NK-92 treated with Interleukin-12 subunit alpha and Interleukin-12 subunit beta, amount 100 ng/mL, for 24 hours (cell line): ENCODE data around the gene ITPK1.
A peak's percentile ranks its signal among the peaks of the same experiment; 100 is the strongest.

Experiments used
- DNase-seq: peaks from one replicate; lab custom pipeline; 2025; lab: John Stamatoyannopoulos, UW

The ITPK1 gene

DNA sequence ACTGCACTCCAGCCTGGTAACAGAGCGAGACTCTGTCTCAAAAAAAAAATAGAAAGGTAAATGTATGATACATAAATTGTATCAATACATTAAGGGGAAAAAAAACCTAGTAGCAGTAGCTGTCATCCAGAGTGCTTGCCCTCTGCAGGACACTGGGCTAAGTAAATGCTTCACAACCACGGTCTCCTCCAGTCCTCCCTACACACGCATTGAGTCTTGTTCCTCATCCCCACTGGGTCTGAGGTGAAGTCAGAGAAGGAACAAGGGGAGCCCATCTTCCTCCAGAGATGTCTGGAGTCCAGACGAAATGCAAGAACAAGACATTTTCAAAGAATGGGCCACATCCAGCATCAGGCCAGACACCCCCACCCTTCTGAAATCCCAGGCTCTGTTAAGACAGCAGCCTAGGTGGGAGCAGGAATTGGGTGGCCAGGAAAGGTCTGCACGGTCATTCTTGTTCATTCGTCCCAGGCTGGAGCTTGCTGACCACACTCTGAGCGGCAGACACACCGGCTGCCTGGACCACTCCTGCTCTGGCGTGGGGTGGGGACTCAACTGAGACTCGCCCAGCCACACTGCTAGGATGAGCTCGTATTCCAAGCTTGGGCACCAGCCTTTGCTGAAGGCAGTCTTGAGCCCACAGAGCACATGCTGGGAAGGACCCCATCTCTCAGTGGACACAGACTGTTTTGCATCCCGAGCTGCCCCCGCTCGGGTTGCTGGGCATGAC is 147.3 kb downstream of the ITPK1 start:
- DNase-seq: no peak

DNA sequence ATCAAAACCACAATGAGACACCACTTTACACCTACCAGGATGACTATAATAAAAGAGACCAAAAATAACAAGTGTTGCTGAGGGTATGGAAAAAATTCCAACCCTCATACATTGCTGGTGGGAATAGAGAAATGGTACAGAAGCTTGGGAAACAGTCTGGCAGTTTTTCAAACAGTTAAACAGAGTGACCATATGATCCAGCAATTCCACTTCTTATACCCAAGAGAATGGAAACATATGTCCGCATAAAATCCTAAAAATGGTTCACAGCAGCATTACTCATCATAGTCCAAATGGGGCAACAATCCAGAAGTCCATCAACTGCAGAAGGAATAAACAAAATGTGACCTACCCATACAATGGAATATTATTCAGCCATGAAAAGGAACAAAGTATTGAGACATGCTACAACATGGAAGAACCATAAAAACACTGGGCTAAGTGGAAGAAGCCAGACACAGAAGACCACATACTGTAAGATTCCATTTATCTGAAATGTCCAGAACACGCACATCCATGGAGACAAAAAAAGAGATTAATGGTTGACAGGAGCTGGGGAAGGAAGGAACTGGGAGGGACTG is 148.3 kb downstream of the ITPK1 start:
- DNase-seq: no peak

DNA sequence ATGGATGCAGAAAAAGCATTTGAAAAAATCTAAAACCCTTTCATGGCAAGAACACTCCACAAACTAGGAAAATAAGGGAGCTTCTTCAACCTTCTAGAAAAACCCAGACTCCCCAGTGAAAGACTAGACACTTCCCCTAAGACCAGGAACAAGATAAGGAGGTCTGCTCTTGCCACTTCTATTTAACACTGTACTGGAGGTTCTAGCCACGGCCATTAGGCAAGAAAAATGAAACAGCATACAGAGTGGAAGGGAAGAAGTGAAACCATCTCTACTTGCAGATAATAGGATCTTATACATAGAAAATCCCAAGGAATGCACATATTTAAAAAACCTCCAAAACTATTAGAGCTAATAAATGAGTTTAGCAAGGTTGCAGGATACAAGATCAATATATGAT is 150.4 kb downstream of the ITPK1 start:
- DNase-seq: no peak

DNA sequence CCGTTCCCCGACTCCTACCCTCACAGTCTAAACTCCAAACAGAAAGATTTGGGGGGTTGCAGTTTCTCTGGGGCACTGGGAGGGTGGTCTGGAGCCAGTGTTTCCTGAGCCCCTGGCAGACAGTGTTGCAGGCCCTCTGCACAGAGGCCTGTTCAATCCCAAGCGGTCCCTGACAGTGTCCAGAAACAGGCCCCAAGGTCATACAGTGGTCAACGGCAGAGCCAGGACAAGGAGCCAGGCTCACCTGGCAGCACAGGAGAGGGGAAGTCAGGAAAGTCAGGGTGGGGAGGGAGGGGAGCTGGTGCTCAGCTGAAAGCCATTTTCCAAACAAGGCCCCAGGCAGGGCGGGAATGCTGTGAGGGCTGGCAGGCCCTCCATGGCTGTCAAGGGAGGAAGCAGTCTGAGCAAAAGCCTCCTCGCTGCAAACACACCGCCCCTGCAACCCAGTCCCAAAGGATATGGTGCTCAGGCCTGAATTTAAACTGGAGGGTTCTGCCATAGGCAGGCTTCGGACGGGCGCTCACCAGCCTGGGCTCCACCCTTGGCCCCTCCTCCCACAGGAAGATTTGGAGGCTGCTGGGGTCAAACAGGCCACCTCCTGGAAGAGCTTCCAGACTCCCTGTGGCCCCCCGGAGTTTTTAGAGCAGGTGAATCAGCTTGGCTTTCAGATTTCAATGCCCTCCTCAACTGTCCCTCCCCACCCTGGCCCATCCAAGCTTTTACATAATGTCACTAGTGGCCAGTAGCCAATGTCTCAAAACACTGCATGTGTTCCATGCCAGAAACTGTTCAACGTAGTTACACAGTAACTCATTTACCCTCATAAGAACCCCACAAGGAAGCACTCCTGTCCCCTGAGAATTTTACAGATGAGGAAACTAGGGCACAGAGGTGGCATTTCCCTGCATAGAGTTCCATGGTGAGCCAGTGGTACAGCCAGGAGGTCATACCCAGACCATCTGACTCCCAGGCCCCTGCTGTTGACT is 151.3 kb downstream of the ITPK1 start:
- DNase-seq: no peak

DNA sequence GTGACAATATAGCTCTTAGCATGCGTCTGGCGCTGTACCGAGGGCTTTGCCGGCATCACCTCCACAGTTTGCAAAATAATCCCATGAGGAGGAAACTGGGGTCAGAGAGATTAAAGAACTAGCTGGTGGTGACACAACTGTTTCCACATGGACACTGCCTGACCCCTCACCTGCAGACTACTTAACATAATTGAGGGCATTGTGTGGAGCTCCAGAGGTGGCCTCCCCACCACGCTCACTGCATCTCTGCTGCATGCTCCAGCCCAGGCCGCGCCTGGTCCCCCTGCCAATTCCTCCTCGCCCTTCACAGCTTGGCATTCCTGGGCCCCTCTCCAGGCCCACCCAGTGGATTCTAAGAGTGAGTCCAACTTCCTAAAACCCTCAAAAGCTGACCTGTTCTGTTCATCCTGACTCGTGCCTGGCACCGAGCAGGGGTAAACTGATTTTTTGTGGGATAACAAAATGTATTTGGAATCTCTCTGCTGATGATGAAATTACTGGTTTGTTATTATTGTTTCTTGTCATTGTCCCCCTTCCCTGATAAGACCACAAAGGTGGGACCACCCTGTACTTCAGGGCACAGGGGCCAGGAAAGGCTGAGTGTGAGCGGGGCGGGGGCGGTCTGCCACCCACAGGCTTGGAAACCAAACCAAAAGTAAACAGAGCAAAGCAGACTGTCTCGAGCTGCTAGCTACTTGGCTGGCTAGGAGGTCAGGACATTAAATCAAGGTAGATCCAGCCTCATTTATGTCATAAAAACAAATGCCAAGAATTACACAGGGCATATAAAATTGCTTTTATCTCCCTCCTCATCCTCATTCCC is 152.2 kb downstream of the ITPK1 start:
- no peak for DNase-seq

DNA sequence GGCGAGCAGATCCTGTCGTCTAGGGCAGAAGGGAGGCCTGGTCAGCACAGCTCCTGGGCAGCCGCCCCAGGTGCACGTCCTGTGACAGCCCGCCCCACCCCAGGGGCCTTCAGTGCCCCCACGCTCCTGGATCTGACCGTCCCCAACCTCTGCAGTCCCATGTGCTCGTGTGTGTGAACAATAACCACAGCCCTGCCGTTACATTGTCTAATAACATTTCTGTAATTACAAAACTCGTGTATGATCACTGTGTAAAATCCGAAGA is 153.0 kb downstream of the ITPK1 start:
- no peak for DNase-seq

DNA sequence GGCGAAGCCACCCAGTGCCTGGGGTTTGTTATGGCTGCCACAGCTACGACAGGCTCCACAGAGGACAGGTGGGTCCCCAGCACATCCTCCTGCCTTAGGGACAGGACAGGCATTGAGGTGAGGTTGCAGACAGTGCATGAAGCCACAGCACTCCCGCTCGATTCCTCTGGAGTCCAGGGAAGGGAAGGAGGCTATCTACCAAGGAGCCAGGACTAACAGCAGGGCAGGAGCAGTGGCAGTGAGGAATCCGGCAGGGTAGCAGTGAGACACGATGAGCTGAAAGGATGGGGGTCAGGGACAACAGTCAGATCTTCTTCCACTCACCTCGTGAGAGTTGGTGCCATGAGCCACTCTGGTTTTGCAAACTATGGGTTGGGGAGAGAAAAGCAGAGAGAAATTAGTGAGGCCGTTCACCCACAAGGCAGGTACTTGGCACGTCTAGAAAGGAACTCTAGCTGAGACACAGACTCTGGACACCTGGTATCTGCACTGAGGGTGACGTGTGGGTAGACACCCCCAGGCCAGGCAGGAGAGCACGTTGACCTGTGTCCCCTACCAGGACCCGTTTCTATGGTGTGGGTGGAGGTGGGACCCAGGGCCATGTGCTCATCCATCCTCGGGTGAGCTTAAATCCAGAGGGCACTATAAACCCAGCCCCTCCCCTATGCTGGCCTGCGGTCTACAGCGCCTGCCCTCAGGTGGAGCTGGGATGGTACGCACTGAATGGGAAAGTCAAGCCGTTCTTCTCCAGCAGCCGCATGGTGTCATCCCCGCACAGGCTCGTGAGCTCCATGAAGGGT is 153.5 kb downstream of the ITPK1 start:
- DNase-seq: no peak

DNA sequence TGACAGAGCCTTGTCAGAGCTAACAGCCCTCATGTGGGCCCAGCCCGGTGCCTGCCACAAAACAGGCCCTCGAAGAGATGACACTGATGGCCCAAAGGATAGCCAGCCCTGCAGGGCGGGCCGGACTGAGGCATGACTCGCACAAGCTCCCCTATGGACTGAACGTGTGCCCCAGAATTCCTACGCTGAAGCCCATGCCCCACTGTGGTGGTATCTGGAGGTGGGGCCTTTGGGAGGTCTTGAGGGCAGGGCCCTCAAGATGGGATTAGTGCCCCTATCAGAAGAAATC is 154.2 kb downstream of the ITPK1 start:
- no peak for DNase-seq

DNA sequence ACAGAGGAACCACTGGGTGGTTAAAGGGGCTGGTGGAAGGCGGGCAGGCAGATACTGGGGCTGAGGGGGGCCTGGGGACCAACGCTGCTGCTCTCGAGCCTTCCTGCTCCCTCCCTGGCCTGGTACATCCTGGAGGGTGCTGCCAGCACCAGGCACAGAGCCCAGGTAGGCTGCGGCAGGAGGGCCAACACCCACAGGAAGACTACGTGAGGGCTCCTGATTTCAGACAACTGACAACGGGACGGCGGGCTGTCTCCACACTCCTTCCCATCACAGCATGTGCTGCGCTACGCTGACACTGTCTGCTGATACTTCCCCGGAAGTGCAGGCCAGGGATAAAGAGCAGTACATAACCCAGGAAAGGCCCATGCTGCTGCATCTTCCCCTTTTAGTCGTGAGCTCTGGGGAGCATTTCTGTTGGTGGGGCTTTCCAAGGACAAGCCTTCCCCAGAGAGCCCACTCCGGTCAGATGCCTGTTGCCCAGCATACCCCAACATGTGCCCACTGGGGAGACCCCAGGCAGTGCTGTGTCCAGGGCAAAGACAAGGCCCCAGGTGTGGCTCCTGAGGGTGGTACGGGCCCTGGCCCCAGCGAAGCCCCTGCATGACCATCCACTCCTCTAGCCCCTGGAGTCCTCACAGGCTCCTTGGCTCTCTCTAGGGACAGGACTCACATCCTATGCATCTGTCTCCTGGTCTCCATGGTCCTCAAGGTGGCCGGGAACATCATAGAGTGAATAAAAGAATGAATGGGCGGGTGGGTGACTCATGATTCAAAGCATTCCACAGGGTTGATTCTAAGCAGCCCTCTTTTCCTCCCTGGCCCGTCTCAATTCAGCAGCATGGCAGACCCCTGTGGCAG is 154.8 kb downstream of the ITPK1 start:
- no peak for DNase-seq

DNA sequence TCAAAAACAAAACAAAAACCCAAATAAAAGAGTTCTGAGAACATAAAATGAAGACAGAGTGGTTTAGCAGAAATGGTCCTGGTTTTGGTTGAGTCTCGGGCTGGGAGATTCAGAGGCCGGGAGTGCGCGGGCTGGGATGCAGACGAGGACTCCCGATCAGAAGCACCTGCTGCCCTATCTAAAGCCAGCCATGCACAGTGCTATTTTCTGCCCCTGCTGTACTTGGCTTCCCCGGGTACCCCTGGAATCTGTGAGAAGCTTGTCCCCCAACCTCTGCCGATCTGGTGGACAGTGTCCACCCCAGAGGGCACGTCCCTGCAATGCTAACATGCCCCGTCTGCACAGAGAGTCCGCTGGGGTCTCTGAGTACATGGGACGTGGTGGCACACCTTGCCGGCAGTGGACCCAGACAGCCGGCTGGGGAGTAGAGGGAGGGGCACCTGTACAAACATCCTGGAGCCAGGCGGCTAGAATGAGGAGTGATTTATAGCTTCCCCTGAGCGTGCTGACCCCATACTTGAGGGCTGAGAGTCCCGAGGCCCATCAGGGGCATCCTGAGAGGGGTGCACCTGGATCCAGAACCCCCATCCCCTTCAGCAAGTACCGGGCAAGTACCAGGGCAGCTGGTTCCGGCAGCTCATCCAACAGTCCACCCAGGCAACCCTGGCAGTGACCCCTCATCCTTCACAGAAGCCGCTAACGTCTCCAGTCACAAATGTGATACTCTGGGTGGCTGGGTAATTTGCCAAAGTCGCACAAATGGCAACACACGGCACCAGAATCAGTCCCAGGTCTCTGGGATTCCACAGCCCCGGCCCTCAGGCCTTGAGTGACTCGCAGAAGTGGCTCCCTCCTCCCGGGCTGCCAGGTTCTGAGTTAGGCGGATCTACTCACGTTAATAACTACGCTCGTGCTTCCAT is 155.7 kb downstream of the ITPK1 start:
- no peak for DNase-seq

DNA sequence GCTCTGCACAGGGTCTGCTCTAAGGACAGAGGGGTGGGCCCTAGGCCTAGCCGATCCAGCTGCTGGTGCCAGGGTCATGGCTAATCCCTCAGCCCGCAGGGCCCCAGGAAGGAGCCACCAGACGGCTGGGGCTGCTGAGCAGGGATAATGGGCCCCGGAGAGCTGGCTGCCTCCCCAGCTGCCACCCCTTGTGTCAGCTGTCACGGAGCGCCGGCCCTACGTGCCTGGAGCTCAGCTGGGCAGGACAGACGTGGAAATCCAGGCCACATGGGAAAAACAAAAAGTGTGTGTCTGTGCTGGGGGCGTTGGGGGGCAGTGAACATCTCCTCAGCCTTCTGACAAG is 156.6 kb downstream of the ITPK1 start:
- no peak for DNase-seq

DNA sequence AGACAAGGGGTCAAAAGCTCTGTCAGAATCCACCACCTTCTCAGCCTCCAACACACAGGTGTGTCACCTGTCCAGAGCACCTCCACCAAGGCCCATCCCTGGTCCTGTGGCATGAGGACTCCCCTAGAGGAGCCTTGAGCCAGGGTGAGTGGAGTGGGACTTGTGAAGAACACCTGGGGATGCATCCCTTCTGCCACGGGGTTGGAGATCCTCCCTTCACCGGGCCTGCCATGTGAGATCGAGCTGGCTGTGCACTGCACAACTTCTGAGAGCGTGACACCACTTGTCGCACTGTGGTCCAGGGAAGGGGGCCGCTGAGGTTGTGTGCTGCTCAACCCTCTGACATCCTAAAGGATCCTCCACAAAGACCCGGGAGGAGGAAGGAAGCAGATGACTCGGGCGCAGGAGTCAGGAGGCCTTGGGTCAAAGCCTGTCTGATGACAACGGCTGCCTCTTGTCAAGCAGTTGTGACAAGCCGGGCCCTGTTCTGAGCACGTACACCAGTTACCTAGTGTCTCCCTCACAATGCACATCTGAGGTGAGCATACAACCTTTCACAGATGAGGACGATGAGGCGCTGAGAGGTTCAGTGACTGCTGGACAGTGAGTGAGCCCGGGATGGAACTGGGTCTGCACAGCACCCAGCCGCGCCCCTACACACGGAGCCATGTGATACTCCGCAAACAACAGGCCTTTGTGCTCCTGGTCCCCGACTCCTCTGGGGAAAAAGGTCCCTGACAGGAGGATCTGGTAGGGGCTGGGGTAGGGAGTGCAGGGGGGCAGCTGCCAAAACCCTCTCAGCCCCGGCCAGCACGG is 157.1 kb downstream of the ITPK1 start:
- DNase-seq: no peak

DNA sequence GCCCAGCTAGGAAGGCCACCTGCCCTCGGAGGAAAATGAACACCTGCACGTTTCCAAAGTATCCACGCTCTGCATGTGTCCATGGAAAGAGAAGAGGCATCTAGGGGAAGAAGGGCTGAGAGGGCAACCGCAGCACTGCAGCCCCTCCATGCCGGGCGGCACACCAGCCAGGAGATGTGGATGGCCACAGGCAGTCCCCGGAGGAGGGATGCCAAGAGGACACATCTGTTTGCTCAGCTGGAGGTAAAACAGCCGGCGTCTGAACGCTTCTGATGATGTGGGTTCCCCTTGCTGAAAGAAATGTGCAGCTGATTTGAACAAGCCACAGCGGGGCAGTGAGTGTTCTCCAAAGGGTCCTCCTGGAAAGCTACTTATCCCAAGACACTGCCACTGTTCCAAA is 158.8 kb downstream of the ITPK1 start:
- no peak for DNase-seq

DNA sequence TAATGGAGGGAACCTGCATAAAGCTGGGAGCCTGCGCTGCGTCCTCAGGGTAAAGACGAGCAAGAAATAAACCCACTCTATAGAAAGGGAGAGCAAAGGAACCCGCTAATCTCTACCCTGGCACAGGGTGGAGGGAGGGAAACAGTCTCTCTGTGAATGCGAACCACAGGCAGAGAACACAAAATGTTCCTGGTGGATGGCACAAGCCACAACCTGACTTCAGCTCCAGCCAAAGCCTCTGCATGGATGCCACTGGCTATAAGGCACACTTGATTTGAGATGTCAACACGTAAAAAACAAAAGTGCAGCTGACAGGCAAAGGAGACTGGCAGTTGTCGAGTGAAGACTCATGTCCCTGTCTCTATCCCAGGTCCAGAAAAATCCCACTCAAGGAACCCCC is 160.3 kb downstream of the ITPK1 start:
- DNase-seq: no peak

DNA sequence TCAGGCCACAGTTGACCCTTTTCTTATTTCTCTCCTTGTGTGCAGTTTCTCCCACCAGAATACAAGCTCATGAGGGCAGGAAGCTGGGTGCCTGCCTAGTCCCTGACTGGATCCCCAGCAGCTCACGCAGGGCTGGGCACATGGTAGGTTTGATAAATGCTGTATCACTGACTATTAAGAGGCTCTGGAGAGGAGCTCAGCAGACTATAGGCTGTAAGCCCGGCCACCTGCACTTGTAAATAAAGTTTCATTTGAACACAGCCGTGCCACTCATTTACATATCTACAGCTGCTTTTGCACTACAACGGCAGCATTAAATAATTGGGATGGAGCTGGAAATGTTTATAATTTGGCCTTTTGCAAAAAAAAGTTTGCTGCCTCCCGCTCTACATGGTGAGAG is 160.8 kb downstream of the ITPK1 start:
- DNase-seq: no peak

DNA sequence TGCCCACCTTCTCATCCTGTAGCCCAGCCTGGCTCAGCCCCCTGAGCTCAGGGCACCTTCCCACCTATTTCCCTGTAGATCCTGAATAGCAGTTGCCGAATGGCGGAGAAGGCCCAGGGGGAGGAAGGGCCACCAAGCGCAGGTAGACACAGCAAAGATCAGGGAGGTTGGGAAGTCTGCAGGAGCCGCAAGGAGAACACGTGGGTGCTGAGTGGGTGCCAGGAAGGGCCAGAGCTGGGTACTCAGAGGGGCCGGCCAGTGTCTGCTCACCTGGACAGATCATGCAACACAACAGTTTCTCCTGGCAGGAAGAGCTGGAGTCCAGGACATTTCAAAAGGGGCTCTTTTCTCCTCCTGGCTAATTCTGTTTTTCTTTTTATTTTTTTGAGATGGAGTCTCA is 162.2 kb downstream of the ITPK1 start:
- DNase-seq: no peak

DNA sequence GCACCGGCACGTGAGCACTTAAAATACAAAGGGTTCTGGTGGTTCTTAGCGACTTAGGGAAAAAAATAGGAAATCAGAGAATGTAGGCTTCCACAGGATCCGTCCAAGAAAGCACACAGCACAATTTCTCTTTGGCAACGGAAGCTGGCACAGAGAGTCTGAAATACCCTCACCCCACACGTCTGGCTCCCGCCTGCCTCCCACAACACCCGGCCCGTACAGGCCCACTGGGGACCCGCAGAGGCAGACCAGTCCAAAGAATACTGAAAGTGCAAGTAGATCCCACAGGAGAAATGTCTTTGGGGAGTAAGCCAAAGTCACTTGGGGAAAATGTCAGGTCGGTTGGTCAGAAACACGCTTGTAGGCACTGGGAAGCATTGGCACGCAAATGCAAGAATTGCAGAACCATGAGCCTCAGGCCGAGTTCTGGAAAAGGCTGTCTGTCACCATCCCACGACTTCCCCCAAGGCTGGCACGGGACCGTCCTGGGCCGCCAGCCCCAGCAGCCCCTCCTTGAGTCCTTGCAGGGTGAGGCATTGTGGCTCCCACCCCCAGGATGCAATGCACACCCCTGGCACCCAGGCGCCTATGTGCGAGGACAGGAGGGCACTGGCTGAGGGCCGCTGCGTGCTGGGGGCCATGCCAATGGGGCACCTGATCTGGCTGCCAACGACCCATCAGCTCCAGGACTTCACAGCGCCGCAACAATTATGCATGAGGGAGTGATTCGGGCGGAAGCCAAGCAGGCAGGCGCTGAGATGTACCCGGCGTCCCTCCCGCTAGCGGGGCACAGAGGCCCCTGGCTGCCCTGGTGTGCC is 163.0 kb downstream of the ITPK1 start:
- no peak for DNase-seq

DNA sequence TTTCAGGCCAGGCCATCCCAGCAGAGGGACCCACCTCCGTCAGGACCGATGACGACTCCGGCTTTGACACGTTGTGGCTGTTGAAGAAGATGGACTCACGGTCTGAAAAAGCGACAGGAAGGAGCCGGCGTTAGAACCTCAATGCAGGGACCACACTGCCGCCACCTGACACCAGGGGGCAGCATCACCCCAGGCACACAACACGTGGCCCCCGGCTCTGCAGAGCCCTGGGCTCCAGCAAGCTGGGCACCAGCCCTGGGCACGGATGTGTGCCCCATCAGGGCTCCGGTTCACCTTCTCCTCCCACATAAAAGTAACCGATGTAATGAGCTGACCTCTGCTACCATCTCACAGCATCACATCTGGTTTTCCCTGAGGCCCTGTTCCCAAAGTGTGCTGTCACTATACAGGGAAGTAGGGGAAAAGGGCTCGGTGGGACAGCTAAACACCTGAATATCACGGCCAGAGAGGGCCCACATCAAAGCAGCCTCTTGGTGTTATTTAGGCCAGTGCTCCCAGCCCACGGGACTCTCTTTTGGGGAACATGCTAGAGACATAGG is 163.7 kb downstream of the ITPK1 start:
- peak; percentile 47 for DNase-seq
